WTC11 (cell line): ENCODE data around the gene RPS16. TPM values are rescaled to one million over a fixed set of nuclear protein-coding genes. Genes with fewer than 3 reads are reported as not detected.

Experiments used
- ATAC-seq: fragments of 200-7000 bp; cut with Tn5 transposase; 2 replicates; pipeline ENCODE4 v1.10.0; 2021; ENCODE audit warnings: mild to moderate bottlenecking, moderate library complexity
- CTCF ChIA-PET: fragments of 300-600 bp; sonication (Branson Sonifier 250); formaldehyde crosslinking; loops from one replicate; lab custom pipeline; 2021; ENCODE audit warnings: antibody characterized with exemption; lab: Charles Lee
- POLR2A ChIA-PET: fragments of 350-600 bp; sonication (Branson Sonifier 250); formaldehyde crosslinking; loops from one replicate; lab custom pipeline; 2021; ENCODE audit warnings: antibody characterized with exemption; lab: Charles Lee
- DNase-seq: peaks from one replicate; pipeline ENCODE4 v3.0.0; 2021; ENCODE audit warnings: low spot score
- H3K27ac Mint-ChIP-seq: 2 replicates; pipeline ENCODE4 v1.8.0; 2021; ENCODE audit warnings: mixed read lengths
- H3K27me3 Mint-ChIP-seq: 2 replicates; pipeline ENCODE4 v1.8.0; 2021; ENCODE audit warnings: low read depth, mild to moderate bottlenecking, moderate library complexity, mixed read lengths
- H3K36me3 Mint-ChIP-seq: 2 replicates; pipeline ENCODE4 v1.8.0; 2021; ENCODE audit warnings: mixed read lengths
- H3K4me1 Mint-ChIP-seq: 2 replicates; pipeline ENCODE4 v1.8.0; 2022; ENCODE audit warnings: mixed read lengths
- H3K4me3 Mint-ChIP-seq: 2 replicates; pipeline ENCODE4 v1.8.0; 2021; ENCODE audit warnings: mild to moderate bottlenecking, moderate library complexity, mixed read lengths
- H3K9me3 Mint-ChIP-seq: 2 replicates; pipeline ENCODE4 v1.8.0; 2021; ENCODE audit warnings: mixed read lengths
- CREM ChIP-seq: sonication (generic); formaldehyde crosslinking; IDR thresholded peaks from 2 replicates; pipeline ENCODE4 v1.8.1; 2022; ENCODE audit warnings: mild to moderate bottlenecking, missing genetic modification reagents, moderate library complexity
- EMX1 ChIP-seq: fragments of 250-450 bp; sonication (Bioruptor Pico); IDR thresholded peaks from 2 replicates; pipeline ENCODE4 v1.8.0; 2021; ENCODE audit warnings: mild to moderate bottlenecking
- FOXJ3 ChIP-seq: sonication (generic); formaldehyde crosslinking; IDR thresholded peaks from 2 replicates; pipeline ENCODE4 v1.9.0; 2021; ENCODE audit warnings: missing genetic modification reagents, mild to moderate bottlenecking, borderline replicate concordance
- FOXK1 ChIP-seq: sonication (generic); formaldehyde crosslinking; IDR thresholded peaks from 2 replicates; pipeline ENCODE4 v1.8.0; 2022; ENCODE audit warnings: mild to moderate bottlenecking, moderate library complexity, missing genetic modification reagents
- FOXP1 ChIP-seq: sonication (generic); formaldehyde crosslinking; IDR thresholded peaks from 2 replicates; pipeline ENCODE4 v1.8.0; 2022; ENCODE audit warnings: missing genetic modification reagents, mild to moderate bottlenecking, moderate library complexity, borderline replicate concordance
- GABPB1 ChIP-seq: sonication (generic); formaldehyde crosslinking; IDR thresholded peaks from 2 replicates; pipeline ENCODE4 v1.8.1; 2023; ENCODE audit warnings: mild to moderate bottlenecking, missing genetic modification reagents
- HMGA2 ChIP-seq: fragments of 250-450 bp; sonication (Bioruptor Pico); IDR thresholded peaks from 2 replicates; pipeline ENCODE4 v1.4.0; 2021; ENCODE audit warnings: mild to moderate bottlenecking, moderate library complexity
- MXD4 ChIP-seq: fragments of 250-450 bp; sonication (Bioruptor Pico); IDR thresholded peaks from 2 replicates; pipeline ENCODE4 v1.8.0; 2021; ENCODE audit warnings: mild to moderate bottlenecking, moderate library complexity, borderline replicate concordance
- PRRX2 ChIP-seq: fragments of 250-450 bp; sonication (Bioruptor Pico); IDR thresholded peaks from 2 replicates; pipeline ENCODE4 v1.8.0; 2021; ENCODE audit warnings: mild to moderate bottlenecking
- RELA ChIP-seq: sonication (generic); formaldehyde crosslinking; IDR thresholded peaks from 2 replicates; pipeline ENCODE4 v1.8.1; 2022; ENCODE audit warnings: missing genetic modification reagents, mild to moderate bottlenecking, borderline replicate concordance
- SOX15 ChIP-seq: fragments of 250-450 bp; sonication (Bioruptor Pico); IDR thresholded peaks from 2 replicates; pipeline ENCODE4 v1.9.0; 2021; ENCODE audit warnings: mild to moderate bottlenecking
- TEAD1 ChIP-seq: sonication (generic); formaldehyde crosslinking; IDR thresholded peaks from 2 replicates; pipeline ENCODE4 v1.8.0; 2022; ENCODE audit warnings: mild to moderate bottlenecking, missing genetic modification reagents
- ZNF317 ChIP-seq: sonication (generic); formaldehyde crosslinking; IDR thresholded peaks from 2 replicates; pipeline ENCODE4 v1.8.1; 2023; ENCODE audit warnings: low read depth, mild to moderate bottlenecking, moderate library complexity, missing genetic modification reagents, borderline replicate concordance
- total RNA-seq: library from RNA; stranded (reverse); gene quantifications from 3 replicates; pipeline ENCODE4 v1.2.3, GENCODE V29; 2021
- TF ChIP-seq, protein P1 (sequence below): sonication (generic); formaldehyde crosslinking; IDR thresholded peaks from 2 replicates; pipeline ENCODE4 v1.8.0; 2023; ENCODE audit warnings: missing genetic modification reagents, mild to moderate bottlenecking, borderline replicate concordance
- TF ChIP-seq, protein P2 (sequence below): sonication (generic); formaldehyde crosslinking; IDR thresholded peaks from 2 replicates; pipeline ENCODE4 v1.8.1; 2022; ENCODE audit warnings: missing genetic modification reagents, borderline replicate concordance
- TF ChIP-seq, protein P3 (sequence below): sonication (generic); formaldehyde crosslinking; IDR thresholded peaks from 2 replicates; pipeline ENCODE4 v1.8.0; 2022; ENCODE audit warnings: mild to moderate bottlenecking, missing genetic modification reagents
- TF ChIP-seq, protein P4 (sequence below): sonication (generic); formaldehyde crosslinking; IDR thresholded peaks from 2 replicates; pipeline ENCODE4 v1.8.1; 2023; ENCODE audit warnings: mild to moderate bottlenecking, moderate library complexity, missing genetic modification reagents
- TF ChIP-seq, protein P5 (sequence below): sonication (generic); formaldehyde crosslinking; IDR thresholded peaks from 2 replicates; pipeline ENCODE4 v1.8.0; 2023; ENCODE audit warnings: mild to moderate bottlenecking, missing genetic modification reagents
- TF ChIP-seq, protein P6 (sequence below): sonication (generic); formaldehyde crosslinking; IDR thresholded peaks from 2 replicates; pipeline ENCODE4 v1.8.1; 2023; ENCODE audit warnings: mild to moderate bottlenecking, missing genetic modification reagents, moderate library complexity

Gene RPS16
- total RNA-seq, 1 experiment from 2014 or later, result 2,962 TPM

DNA sequence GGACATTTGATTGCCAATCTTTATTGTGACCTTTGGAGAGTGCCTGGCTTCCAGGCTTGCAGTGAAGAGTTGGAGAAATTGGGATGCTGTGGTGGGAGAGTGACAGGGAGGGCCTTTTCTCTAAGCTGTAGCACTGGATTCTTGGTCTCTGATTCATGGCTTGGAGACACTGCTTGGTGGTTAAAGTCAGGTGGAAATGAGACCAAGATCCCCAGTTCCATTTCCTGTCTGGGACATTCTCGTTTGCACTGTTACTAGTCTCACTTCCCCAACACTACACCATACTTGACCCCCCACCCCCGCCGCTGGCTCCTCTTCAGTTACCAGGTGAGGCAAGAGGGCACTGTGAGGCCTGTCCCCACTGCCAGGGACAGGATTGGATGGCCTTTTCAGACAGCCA is 12.5 kb upstream of the RPS16 start:
- Mint-ChIP-seq H3K27me3 (no peaks in the 10 kb centered on the region), H3K27ac (peak overlapping the region; percentile 82; the same call in 1 of the 2 replicates), H3K4me1 (peaks cover 19% of the 10 kb centered on the region), H3K9me3 (no peaks in the 10 kb centered on the region), H3K4me3 (no peak overlapping the region), H3K36me3 (peaks cover 49% of the 10 kb centered on the region)
- ATAC-seq (no peak), DNase-seq (no peak)
- CTCF ChIA-PET, result interaction anchor here (1.4 kb wide), 1 partner anchor 26 kb away, joined by 4 read pairs; no protein-coding TSS in a partner anchor
- TF ChIP-seq TEAD1 (CRISPR knock-in tag) (no peak), FOXK1 (CRISPR knock-in tag) (no peak), EMX1 (CRISPR knock-in tag) (no peak), GABPB1 (CRISPR knock-in tag) (no peak)
- POLR2A ChIA-PET, result interaction anchor here (0.6 kb wide), 1 partner anchor 29 kb away, joined by 3 read pairs; no protein-coding TSS in a partner anchor

DNA sequence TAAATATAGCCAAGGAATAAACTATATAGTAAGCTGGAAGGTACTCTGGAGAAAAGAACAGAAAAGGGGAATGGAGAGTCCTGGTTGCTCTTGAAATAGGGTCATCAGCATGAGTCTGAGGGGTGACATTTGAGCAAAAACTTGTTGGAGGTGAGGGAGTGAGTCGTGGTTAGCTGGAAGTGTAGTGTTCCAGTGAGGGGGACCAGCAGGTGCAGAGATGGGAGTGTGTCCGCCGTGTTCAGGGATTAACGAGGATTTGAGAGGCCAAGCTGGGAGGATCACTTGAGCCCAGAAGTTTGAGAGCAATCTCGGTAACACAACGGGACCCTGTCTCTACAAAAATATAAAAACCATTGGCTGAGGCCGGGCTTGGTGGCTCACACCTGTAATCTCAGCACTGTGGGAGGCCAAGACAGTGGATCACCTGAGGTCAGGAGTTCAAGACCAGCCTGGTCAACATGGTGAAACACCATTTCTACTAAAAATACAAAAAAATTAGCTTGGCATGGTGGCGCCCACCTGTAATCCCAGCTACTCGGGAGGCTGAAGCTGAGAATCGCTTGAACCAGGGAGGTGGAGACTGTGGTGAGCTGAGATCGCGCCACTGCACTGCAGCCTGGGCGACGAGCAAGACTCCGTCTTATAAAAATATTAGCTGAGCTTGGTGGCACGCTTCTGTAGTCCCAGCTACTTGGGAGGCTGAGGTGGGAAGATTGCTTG is 10.8 kb upstream of the RPS16 start:
- H3K36me3 Mint-ChIP-seq, result peaks cover 34% of the 10 kb centered on the region; the same call in 1 of the 2 replicates
- TF ChIP-seq FOXP1 (CRISPR knock-in tag) (no peak), PRRX2 (CRISPR knock-in tag) (no peak), CREM (CRISPR knock-in tag) (no peak), SOX15 (CRISPR knock-in tag) (no peak), MXD4 (no peak), ZNF317 (CRISPR knock-in tag) (no peak), RELA (CRISPR knock-in tag) (no peak), FOXJ3 (no peak), HMGA2 (no peak)
- TF ChIP-seq, protein P1, sequence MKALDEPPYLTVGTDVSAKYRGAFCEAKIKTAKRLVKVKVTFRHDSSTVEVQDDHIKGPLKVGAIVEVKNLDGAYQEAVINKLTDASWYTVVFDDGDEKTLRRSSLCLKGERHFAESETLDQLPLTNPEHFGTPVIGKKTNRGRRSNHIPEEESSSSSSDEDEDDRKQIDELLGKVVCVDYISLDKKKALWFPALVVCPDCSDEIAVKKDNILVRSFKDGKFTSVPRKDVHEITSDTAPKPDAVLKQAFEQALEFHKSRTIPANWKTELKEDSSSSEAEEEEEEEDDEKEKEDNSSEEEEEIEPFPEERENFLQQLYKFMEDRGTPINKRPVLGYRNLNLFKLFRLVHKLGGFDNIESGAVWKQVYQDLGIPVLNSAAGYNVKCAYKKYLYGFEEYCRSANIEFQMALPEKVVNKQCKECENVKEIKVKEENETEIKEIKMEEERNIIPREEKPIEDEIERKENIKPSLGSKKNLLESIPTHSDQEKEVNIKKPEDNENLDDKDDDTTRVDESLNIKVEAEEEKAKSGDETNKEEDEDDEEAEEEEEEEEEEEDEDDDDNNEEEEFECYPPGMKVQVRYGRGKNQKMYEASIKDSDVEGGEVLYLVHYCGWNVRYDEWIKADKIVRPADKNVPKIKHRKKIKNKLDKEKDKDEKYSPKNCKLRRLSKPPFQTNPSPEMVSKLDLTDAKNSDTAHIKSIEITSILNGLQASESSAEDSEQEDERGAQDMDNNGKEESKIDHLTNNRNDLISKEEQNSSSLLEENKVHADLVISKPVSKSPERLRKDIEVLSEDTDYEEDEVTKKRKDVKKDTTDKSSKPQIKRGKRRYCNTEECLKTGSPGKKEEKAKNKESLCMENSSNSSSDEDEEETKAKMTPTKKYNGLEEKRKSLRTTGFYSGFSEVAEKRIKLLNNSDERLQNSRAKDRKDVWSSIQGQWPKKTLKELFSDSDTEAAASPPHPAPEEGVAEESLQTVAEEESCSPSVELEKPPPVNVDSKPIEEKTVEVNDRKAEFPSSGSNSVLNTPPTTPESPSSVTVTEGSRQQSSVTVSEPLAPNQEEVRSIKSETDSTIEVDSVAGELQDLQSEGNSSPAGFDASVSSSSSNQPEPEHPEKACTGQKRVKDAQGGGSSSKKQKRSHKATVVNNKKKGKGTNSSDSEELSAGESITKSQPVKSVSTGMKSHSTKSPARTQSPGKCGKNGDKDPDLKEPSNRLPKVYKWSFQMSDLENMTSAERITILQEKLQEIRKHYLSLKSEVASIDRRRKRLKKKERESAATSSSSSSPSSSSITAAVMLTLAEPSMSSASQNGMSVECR (CRISPR knock-in tag), result no peak
- TF ChIP-seq, protein P2, sequence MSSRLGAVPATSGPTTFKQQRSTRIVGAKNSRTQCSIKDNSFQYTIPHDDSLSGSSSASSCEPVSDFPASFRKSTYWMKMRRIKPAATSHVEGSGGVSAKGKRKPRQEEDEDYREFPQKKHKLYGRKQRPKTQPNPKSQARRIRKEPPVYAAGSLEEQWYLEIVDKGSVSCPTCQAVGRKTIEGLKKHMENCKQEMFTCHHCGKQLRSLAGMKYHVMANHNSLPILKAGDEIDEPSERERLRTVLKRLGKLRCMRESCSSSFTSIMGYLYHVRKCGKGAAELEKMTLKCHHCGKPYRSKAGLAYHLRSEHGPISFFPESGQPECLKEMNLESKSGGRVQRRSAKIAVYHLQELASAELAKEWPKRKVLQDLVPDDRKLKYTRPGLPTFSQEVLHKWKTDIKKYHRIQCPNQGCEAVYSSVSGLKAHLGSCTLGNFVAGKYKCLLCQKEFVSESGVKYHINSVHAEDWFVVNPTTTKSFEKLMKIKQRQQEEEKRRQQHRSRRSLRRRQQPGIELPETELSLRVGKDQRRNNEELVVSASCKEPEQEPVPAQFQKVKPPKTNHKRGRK (CRISPR knock-in tag), result no peak
- TF ChIP-seq, protein P3, sequence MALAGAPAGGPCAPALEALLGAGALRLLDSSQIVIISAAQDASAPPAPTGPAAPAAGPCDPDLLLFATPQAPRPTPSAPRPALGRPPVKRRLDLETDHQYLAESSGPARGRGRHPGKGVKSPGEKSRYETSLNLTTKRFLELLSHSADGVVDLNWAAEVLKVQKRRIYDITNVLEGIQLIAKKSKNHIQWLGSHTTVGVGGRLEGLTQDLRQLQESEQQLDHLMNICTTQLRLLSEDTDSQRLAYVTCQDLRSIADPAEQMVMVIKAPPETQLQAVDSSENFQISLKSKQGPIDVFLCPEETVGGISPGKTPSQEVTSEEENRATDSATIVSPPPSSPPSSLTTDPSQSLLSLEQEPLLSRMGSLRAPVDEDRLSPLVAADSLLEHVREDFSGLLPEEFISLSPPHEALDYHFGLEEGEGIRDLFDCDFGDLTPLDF, result no peak
- TF ChIP-seq, protein P4, sequence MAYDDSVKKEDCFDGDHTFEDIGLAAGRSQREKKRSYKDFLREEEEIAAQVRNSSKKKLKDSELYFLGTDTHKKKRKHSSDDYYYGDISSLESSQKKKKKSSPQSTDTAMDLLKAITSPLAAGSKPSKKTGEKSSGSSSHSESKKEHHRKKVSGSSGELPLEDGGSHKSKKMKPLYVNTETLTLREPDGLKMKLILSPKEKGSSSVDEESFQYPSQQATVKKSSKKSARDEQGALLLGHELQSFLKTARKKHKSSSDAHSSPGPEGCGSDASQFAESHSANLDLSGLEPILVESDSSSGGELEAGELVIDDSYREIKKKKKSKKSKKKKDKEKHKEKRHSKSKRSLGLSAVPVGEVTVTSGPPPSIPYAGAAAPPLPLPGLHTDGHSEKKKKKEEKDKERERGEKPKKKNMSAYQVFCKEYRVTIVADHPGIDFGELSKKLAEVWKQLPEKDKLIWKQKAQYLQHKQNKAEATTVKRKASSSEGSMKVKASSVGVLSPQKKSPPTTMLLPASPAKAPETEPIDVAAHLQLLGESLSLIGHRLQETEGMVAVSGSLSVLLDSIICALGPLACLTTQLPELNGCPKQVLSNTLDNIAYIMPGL (CRISPR knock-in tag), result no peak
- TF ChIP-seq, protein P5, sequence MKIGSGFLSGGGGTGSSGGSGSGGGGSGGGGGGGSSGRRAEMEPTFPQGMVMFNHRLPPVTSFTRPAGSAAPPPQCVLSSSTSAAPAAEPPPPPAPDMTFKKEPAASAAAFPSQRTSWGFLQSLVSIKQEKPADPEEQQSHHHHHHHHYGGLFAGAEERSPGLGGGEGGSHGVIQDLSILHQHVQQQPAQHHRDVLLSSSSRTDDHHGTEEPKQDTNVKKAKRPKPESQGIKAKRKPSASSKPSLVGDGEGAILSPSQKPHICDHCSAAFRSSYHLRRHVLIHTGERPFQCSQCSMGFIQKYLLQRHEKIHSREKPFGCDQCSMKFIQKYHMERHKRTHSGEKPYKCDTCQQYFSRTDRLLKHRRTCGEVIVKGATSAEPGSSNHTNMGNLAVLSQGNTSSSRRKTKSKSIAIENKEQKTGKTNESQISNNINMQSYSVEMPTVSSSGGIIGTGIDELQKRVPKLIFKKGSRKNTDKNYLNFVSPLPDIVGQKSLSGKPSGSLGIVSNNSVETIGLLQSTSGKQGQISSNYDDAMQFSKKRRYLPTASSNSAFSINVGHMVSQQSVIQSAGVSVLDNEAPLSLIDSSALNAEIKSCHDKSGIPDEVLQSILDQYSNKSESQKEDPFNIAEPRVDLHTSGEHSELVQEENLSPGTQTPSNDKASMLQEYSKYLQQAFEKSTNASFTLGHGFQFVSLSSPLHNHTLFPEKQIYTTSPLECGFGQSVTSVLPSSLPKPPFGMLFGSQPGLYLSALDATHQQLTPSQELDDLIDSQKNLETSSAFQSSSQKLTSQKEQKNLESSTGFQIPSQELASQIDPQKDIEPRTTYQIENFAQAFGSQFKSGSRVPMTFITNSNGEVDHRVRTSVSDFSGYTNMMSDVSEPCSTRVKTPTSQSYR (CRISPR knock-in tag), result no peak
- TF ChIP-seq, protein P6, sequence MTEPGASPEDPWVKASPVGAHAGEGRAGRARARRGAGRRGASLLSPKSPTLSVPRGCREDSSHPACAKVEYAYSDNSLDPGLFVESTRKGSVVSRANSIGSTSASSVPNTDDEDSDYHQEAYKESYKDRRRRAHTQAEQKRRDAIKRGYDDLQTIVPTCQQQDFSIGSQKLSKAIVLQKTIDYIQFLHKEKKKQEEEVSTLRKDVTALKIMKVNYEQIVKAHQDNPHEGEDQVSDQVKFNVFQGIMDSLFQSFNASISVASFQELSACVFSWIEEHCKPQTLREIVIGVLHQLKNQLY (CRISPR knock-in tag), result no peak
- TF ChIP-seq, all 79 proteins: peak for 0
- ATAC-seq, result no peak
- Mint-ChIP-seq H3K27me3 (0 out of 2 replicates have a peak, but pooled peaks cover 2% of the 10 kb centered on the region), H3K4me3 (peak overlapping the region; percentile 100), H3K4me1 (peaks cover 19% of the 10 kb centered on the region), H3K9me3 (no peaks in the 10 kb centered on the region), H3K27ac (peak overlapping the region; percentile 72)
- POLR2A ChIA-PET, result interaction anchor here (1.1 kb wide), 1 partner anchor 11 kb away, joined by 4 read pairs; the partner anchor contains the start of gene RPS16
- no peak for DNase-seq
- CTCF ChIA-PET, result interaction anchor here (1.1 to 1.5 kb wide), 4 partner anchors 18 to 51 kb away, joined by 3 to 6 read pairs (median 4); partner anchors contain the start of gene DLL3
